Fibroblast of lung (primary cell): ENCODE data around the gene PPM1H.

ENCODE experiments used
- EZH2 ChIP-seq: IDR thresholded peaks from 2 replicates; pipeline ENCODE4 v1.5.1; 2012; ENCODE audit warnings: low read length, control low read depth, mild to moderate bottlenecking; ENCODE audit errors: missing control alignments
- TF ChIP-seq, protein P1 (sequence below), 2 donors: IDR thresholded peaks in 1 of 2; conservative IDR thresholded peaks in 1 of 2; 1 replicate in 1 of 2; 2 replicates in 1 of 2; pipeline ENCODE4 v1.5.1; 2011 to 2012; ENCODE audit warnings: low read length in 2 of 2, control low read depth in 1 of 2, inconsistent platforms in 1 of 2, low read depth in 1 of 2, mild to moderate bottlenecking in 1 of 2

GRCh38 chr12:62977883-62978282, 42.9 kb upstream of the PPM1H start:
- no peak for TF ChIP-seq EZH2
- TF ChIP-seq, protein P1, sequence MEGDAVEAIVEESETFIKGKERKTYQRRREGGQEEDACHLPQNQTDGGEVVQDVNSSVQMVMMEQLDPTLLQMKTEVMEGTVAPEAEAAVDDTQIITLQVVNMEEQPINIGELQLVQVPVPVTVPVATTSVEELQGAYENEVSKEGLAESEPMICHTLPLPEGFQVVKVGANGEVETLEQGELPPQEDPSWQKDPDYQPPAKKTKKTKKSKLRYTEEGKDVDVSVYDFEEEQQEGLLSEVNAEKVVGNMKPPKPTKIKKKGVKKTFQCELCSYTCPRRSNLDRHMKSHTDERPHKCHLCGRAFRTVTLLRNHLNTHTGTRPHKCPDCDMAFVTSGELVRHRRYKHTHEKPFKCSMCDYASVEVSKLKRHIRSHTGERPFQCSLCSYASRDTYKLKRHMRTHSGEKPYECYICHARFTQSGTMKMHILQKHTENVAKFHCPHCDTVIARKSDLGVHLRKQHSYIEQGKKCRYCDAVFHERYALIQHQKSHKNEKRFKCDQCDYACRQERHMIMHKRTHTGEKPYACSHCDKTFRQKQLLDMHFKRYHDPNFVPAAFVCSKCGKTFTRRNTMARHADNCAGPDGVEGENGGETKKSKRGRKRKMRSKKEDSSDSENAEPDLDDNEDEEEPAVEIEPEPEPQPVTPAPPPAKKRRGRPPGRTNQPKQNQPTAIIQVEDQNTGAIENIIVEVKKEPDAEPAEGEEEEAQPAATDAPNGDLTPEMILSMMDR (conservative IDR thresholded peaks at IDR 0.05 in 1 of 2, IDR thresholded peaks at IDR 0.05 in 1 of 2; ENCODE audit: low read depth in 1 of 2, low read length in 2 of 2), result no peak
